ENCODE results near the gene EBNA1BP2. TPM values are rescaled to one million over a fixed set of nuclear protein-coding genes. Genes with fewer than 3 reads are reported as not detected.

EBNA1BP2 gene
- total RNA-seq, 6 donors from 2014 or later = 30.6 to 72.8 (median 45.8) TPM

DNA sequence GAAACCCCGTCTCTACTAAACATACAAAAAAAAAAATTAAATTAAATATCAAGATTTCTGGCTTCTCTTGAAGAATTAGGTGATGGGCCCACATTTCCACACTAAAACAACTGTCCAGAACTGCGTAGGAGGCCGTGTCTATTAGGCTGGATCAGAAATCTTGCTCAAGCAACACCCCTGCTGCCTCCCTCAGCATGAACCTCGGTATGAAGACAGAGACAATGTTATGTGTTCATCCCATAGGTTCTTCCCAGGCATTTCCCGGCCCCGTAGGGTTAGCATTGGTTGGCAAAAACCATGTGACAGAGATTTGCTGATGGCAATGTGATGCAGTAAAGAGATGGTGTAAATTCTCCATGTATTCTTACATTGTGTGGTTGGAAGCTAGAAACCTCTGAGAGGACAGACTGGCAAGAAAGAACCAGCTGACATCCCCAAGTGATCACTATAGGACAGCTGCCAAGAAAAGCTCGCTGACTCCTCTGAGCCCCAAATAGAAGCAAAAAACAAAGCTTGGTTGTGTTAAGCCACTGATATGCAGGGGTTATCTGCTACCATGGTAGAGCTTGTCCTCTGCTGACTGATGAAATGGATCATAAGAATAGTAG is 34.5 kb downstream of the EBNA1BP2 start:
- Histone ChIP-seq H3K9me3 (no peaks in the 10 kb centered on the region), H3K27me3 (no peaks in the 10 kb centered on the region), H3K4me3 (no peak overlapping the region), H3K4me1 (peaks cover 0 to 4% (median 0%) of the 10 kb centered on the region in 4 donors), H3K27ac (no peak overlapping the region), H3K36me3 (no peaks in the 10 kb centered on the region)
- DNase-seq (no peak), ATAC-seq (ENCODE audit: low FRiP score in 2 of 2) (no peak)
- WGBS, 2 donors = 74 to 90% methylated on average over 7 of the region's 7 CpGs
- no peak for TF ChIP-seq CTCF (IDR thresholded peaks at IDR 0.05)
- TF ChIP-seq POLR2AphosphoS5 (IDR thresholded peaks at IDR 0.05) = no peak
- TF ChIP-seq EP300 (IDR thresholded peaks at IDR 0.05) = no peak
- TF ChIP-seq POLR2A (IDR thresholded peaks at IDR 0.05) = no peak

DNA sequence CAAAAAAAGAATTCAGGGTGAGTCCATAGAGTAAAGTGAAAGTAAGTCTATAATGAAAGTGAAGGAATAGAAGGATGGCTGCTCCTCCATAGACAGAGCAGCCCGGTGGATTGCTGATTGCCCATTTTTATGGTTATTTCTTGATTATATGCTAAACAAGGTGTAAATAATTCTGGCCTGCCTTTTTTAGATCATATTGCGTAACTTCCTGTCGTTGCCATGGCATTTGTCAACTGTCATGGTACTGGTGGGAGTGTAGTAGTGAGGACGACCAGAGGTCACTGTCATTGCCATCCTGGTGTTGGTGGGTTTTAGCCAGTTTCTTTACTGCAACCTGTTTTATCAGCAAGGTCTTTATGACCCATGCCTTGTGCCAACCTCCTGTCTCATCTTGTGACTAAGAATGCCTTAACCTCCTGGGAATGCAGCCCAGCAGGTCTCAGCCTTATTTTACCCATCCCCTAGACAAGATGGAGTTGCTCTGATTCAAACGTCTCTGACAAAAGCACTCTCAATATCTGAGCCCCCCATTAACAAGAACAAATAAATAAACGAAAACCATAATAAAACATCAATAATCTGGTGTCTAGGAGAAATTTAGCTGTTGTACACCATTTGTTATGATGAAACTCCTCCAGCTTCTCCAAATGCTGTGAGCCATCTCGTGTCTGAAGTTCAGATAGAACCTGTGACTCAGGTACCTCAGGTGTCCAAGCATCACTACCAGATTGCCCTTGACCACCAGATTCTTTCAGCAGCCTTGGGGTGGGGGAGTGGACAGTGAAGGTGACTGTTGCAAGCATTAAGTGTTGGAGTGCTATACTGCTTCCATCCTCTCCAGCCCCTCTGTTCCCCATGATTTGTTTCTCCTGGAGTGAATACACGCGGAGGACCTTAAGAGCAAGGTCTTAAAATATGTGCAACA is 36.0 kb downstream of the EBNA1BP2 start:
- Histone ChIP-seq H3K4me3 (no peak overlapping the region), H3K27me3 (no peaks in the 10 kb centered on the region), H3K4me1 (peaks cover 0 to 4% (median 0%) of the 10 kb centered on the region in 4 donors), H3K27ac (no peak overlapping the region), H3K36me3 (no peaks in the 10 kb centered on the region), H3K9me3 (no peaks in the 10 kb centered on the region)
- 72 to 82% methylated on average over 9 of the region's 9 CpGs for WGBS, 2 donors
- DNase-seq = no peak
- TF ChIP-seq CTCF (IDR thresholded peaks at IDR 0.05) (no peak), EP300 (IDR thresholded peaks at IDR 0.05) (no peak), POLR2A (IDR thresholded peaks at IDR 0.05) (no peak), POLR2AphosphoS5 (IDR thresholded peaks at IDR 0.05) (no peak)
- ATAC-seq (ENCODE audit: low FRiP score in 2 of 2) = no peak

GRCh38 chr1:43134640-43135039 is 37.5 kb downstream of the EBNA1BP2 start:
- no peak overlapping the region for H3K27ac ChIP-seq
- DNase-seq (no peak), ATAC-seq (ENCODE audit: low FRiP score in 2 of 2) (no peak)
- H3K4me1 ChIP-seq = peaks cover 0 to 4% (median 0%) of the 10 kb centered on the region in 4 donors
- H3K27me3 ChIP-seq = no peaks in the 10 kb centered on the region
- H3K4me3 ChIP-seq = no peak overlapping the region
- H3K9me3 ChIP-seq = no peaks in the 10 kb centered on the region
- TF ChIP-seq CTCF (IDR thresholded peaks at IDR 0.05) = no peak
- TF ChIP-seq POLR2AphosphoS5 (IDR thresholded peaks at IDR 0.05) = no peak
- no peaks in the 10 kb centered on the region for H3K36me3 ChIP-seq

DNA sequence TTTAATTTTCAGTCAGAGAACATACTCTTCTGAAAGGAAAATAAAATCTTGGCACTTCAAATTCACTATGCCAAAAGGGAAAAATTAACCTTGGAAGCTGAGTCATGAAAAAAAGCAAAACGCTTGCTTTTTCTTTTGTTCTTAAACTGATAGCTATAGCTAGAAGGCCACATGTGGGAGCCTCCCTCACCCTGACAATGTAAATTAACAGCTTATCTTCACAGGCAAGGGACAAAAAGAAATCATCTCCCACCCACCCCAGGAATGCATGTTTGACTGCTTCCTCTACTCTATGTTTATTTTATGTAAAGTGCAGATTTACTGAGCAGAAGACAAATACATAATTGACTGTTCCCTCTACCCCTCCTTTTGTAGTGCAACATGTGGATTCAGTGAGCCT is 38.0 kb downstream of the EBNA1BP2 start:
- TF ChIP-seq POLR2A (IDR thresholded peaks at IDR 0.05) (no peak), CTCF (IDR thresholded peaks at IDR 0.05) (no peak), POLR2AphosphoS5 (IDR thresholded peaks at IDR 0.05) (no peak), EP300 (IDR thresholded peaks at IDR 0.05) (no peak)
- Histone ChIP-seq H3K36me3 (no peaks in the 10 kb centered on the region), H3K27me3 (no peaks in the 10 kb centered on the region), H3K27ac (peak overlapping the region in 1 of 4 donors; percentile 31), H3K9me3 (no peaks in the 10 kb centered on the region), H3K4me1 (peaks cover 0 to 4% (median 0%) of the 10 kb centered on the region in 4 donors), H3K4me3 (no peak overlapping the region)
- WGBS, 2 donors = 22 to 39% methylated on average over 1 of the region's 1 CpG
- ATAC-seq (ENCODE audit: low FRiP score in 2 of 2) = no peak
- DNase-seq = no peak
